ENCODE measurements around the gene USP38.

DNA sequence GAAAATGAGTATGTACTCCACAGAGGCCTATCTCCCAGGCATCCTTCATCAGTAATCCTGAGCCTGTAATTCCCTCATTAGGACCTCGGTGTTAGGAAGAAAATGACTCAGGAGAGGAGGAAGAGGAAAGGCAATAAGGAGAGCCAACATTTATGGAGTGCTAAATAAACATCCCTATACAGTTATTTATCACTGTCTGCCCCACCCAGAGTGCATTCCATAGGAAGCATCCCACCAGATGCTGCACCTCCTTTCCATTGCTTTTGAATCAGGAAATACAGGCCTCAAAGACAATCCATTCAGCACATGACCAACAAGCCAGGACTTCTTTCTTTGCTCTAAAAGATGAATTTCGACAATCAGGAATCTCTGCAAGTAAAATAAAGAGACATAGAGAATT lies 47.6 kb downstream of the USP38 start:
- TF ChIP-seq CTCF (IDR thresholded peaks at IDR 0.05 in 4 of 5, conservative IDR thresholded peaks at IDR 0.05 in 1 of 5): no peak
- no peak for TF ChIP-seq POLR2A (IDR thresholded peaks at IDR 0.05)

All from gastrocnemius medialis (tissue), 4 donors.